HCT116 (cell line): ENCODE results near the gene GLRX. TPM values are rescaled to one million over a fixed set of nuclear protein-coding genes. Genes with fewer than 3 reads are reported as not detected.

Experiments
- ATAC-seq: fragments of 200-7000 bp; cut with Tn5 transposase; 2 replicates; pipeline ENCODE4 v1.9.1; 2020; ENCODE audit warnings: mild to moderate bottlenecking, moderate library complexity
- BruUV-seq: library from RNA; stranded (reverse); fragments of 400-500 nt; replicated peaks from 2 replicates; lab custom pipeline; 2021; lab: Mats Ljungman, UMichigan
- CTCF ChIA-PET: fragments of 300-600 bp; sonication (Branson Sonifier 250); formaldehyde crosslinking; loops from one replicate; lab custom pipeline; 2021; ENCODE audit warnings: antibody characterized with exemption; lab: Charles Lee
- POLR2A ChIA-PET: fragments of 300-600, 350-600 bp; sonication (Branson Sonifier 250); formaldehyde crosslinking; loops from one replicate; lab custom pipeline; 2021; ENCODE audit warnings: antibody characterized with exemption; lab: Charles Lee
- RAD21 ChIA-PET, 2 experiments: fragments of 300-600 bp; sonication (Branson Sonifier 250); formaldehyde crosslinking; loops; one replicate each; lab custom pipeline; 2023; ENCODE audit warnings: low total read pairs in 2 of 2; ENCODE audit not compliant: uncharacterized antibody in 2 of 2, unreplicated experiment in 2 of 2, low non-redundant PET in 1 of 2; lab: Charles Lee
- DNase-seq: peaks from one replicate; pipeline ENCODE4 v3.0.0-alpha.2; 2010; ENCODE audit warnings: low read depth, low spot score
- H2AFZ ChIP-seq: fragments of 200-600 bp; shearing (Covaris generic), sonication (generic); 2 replicates; pipeline ENCODE4 v1.6.1; 2017; ENCODE audit warnings: low read depth, mixed run types, mixed read lengths, antibody characterized with exemption, low read length; ENCODE audit not compliant: poor library complexity, severe bottlenecking
- H3K27ac ChIP-seq: 2 replicates; pipeline ENCODE4 v1.5.1; 2012; ENCODE audit warnings: low read depth, low read length
- H3K27me3 ChIP-seq: fragments of 200-600 bp; sonication (generic); 2 replicates; pipeline ENCODE4 v1.6.1; 2016; ENCODE audit warnings: mixed run types, low read length, mixed read lengths; ENCODE audit not compliant: insufficient read depth
- H3K36me3 ChIP-seq, 2 experiments: fragments of 200-500 bp in 1 of 2; fragments of 200-600 bp in 1 of 2; sonication (Bioruptor generic) in 1 of 2; sonication (generic) in 1 of 2; 2 replicates each; pipeline versions ENCODE4 v1.5.1 to v1.6.1; 2014 to 2016; ENCODE audit warnings: low read length in 2 of 2, inconsistent platforms in 1 of 2, mixed read lengths in 1 of 2, mixed run types in 1 of 2; ENCODE audit not compliant: insufficient read depth in 2 of 2, control insufficient read depth in 1 of 2
- H3K4me1 ChIP-seq, 2 experiments: fragments of 200-600 bp in 1 of 2; sonication (generic) in 1 of 2; 2 replicates each; pipeline versions ENCODE4 v1.5.1 to v1.6.1; 2012 to 2017; ENCODE audit warnings: low read length in 2 of 2, inconsistent platforms in 1 of 2, mild to moderate bottlenecking in 1 of 2, mixed read lengths in 1 of 2, mixed run types in 1 of 2, moderate library complexity in 1 of 2; ENCODE audit not compliant: insufficient read depth in 2 of 2, control insufficient read depth in 1 of 2
- H3K4me2 ChIP-seq: fragments of 200-600 bp; sonication (generic); 2 replicates; pipeline ENCODE4 v1.6.1; 2017; ENCODE audit warnings: mixed run types, low read length, mixed read lengths
- H3K4me3 ChIP-seq, 2 experiments: fragments of 200-600 bp in 1 of 2; sonication (generic) in 1 of 2; replicated peaks in 1 of 2; 2 replicates each; pipeline ENCODE4 v1.5.1; 2011 to 2016; ENCODE audit warnings: low read length in 2 of 2, control low read depth in 1 of 2, low read depth in 1 of 2, mild to moderate bottlenecking in 1 of 2, mixed read lengths in 1 of 2, mixed run types in 1 of 2
- H3K79me2 ChIP-seq: fragments of 200-600 bp; sonication (generic); 2 replicates; pipeline ENCODE4 v1.6.1; 2017; ENCODE audit warnings: mild to moderate bottlenecking, mixed run types, low read length, moderate library complexity, mixed read lengths; ENCODE audit not compliant: insufficient read depth
- H3K9ac ChIP-seq: fragments of 200-600 bp; sonication (generic); 2 replicates; pipeline ENCODE4 v1.6.1; 2016; ENCODE audit warnings: low read length, mixed read lengths
- H3K9me2 ChIP-seq: fragments of 200-600 bp; sonication (generic), shearing (Covaris generic); 2 replicates; pipeline ENCODE4 v1.6.1; 2017; ENCODE audit warnings: mixed run types, mild to moderate bottlenecking, moderate library complexity; ENCODE audit not compliant: insufficient read depth
- H3K9me3 ChIP-seq, 2 experiments: fragments of 200-500 bp in 1 of 2; fragments of 200-600 bp in 1 of 2; sonication (Bioruptor generic) in 1 of 2; sonication (generic) in 1 of 2; 2 replicates each; pipeline ENCODE4 v1.6.1; 2014 to 2017; ENCODE audit warnings: low read length in 2 of 2, mixed read lengths in 2 of 2, inconsistent platforms in 1 of 2, low read depth in 1 of 2, mild to moderate bottlenecking in 1 of 2, mixed run types in 1 of 2, moderate library complexity in 1 of 2; ENCODE audit not compliant: control insufficient read depth in 1 of 2, insufficient read depth in 1 of 2
- H4K20me1 ChIP-seq: fragments of 200-600 bp; sonication (generic), shearing (Covaris generic); 2 replicates; pipeline ENCODE4 v1.6.1; 2017; ENCODE audit warnings: mixed run types, mild to moderate bottlenecking, moderate library complexity; ENCODE audit not compliant: insufficient read depth
- ATF3 ChIP-seq: IDR thresholded peaks from 2 replicates; pipeline ENCODE4 v1.6.1; 2012
- CBX3 ChIP-seq: IDR thresholded peaks from 2 replicates; pipeline ENCODE4 v1.6.1; 2012; ENCODE audit warnings: low read depth
- EZH2 ChIP-seq: fragments of 200-600 bp; sonication (generic); IDR thresholded peaks from 2 replicates; pipeline ENCODE4 v1.6.1; 2017; ENCODE audit warnings: antibody characterized with exemption, mixed run types
- MAX ChIP-seq: IDR thresholded peaks from 2 replicates; pipeline ENCODE4 v1.6.1; 2012
- RAD21 ChIP-seq: IDR thresholded peaks from 2 replicates; pipeline ENCODE4 v1.6.1; 2012; ENCODE audit warnings: low read depth, mild to moderate bottlenecking
- SIN3A ChIP-seq: IDR thresholded peaks from 2 replicates; pipeline ENCODE4 v1.6.1; 2012; ENCODE audit warnings: low read depth
- SP1 ChIP-seq: IDR thresholded peaks from 2 replicates; pipeline ENCODE4 v1.6.1; 2012; ENCODE audit warnings: low read depth
- TCF7L2 ChIP-seq: IDR thresholded peaks from 2 replicates; pipeline ENCODE4 v1.7.0; 2011; ENCODE audit warnings: borderline replicate concordance, inconsistent platforms; ENCODE audit not compliant: insufficient read depth, insufficient read length; ENCODE audit errors: extremely low read depth
- ZNF274 ChIP-seq: fragments of 200-500 bp; sonication (Bioruptor generic); IDR thresholded peaks from 2 replicates; pipeline ENCODE4 v1.6.1; 2014; ENCODE audit warnings: mild to moderate bottlenecking, low read depth, low read length, inconsistent platforms
- intact Hi-C: fragments of 100-400 bp; cut with micrococcal nuclease; formaldehyde crosslinking; loops from 2 replicates; pipeline ENCODE4 v1.10.0; 2022
- total RNA-seq: library from RNA; stranded (reverse); gene quantifications from one replicate; pipeline ENCODE4 v1.2.1, GENCODE V29; 2021; ENCODE audit not compliant: unreplicated experiment
- TF ChIP-seq, protein P1 (sequence below): IDR thresholded peaks from 2 replicates; pipeline ENCODE4 v1.6.1; 2011; ENCODE audit warnings: mild to moderate bottlenecking, low read length, moderate library complexity; ENCODE audit not compliant: insufficient replicate concordance; ENCODE audit errors: extremely low read depth

The GLRX gene
- total RNA-seq, 1 experiment from 2014 or later, result 29.3 TPM

DNA sequence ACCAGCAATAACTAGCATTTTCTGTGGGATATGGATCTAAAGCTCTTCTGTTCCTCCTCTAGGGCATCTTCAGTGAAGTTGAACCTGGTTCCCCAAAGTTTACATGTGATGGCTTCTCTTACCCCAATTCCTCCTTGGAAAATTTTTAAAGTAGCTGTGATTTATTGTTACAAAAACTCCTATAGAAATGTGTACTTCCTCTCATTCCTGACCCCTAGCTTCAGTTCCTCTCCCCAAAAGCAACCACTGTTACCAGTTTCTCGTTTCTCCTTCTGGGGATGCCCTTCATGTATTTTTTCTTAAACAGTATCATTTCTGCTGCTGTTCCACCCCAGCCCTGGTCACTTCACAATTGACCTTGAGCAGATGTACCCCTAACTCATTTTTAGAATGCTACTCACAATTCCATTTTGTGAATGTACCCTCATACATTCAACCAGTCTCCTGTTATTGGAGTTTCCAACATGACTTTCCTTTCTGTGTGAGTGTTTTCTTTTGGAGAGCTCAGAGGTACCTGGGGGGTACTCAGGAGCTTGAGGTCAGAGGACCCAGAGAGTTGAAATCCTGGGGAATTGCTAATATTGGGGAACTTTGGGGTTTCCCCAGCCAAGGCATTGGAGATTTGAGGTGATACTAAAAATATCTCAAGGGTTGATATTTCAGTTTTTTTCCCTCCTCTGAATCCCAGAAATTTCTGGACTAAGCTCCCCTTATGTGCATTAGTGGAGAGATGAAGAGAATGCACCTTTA lies 18.6 kb upstream of the GLRX start:
- DNase-seq (no peak), ATAC-seq (no peak)
- no peaks in the 10 kb centered on the region for H3K27me3 ChIP-seq
- H3K4me1 ChIP-seq, result 0 out of 4 replicates have a peak, but pooled peaks cover 0 to 5% of the 10 kb centered on the region in 2 experiments
- no peaks in the 10 kb centered on the region for H3K79me2 ChIP-seq
- no peaks in the 10 kb centered on the region for H3K9me3 ChIP-seq
- ChIA-PET POLR2A (no interaction called here), CTCF (interaction anchor here (0.9 kb wide), 1 partner anchor 60 kb away, joined by 6 read pairs; no protein-coding TSS in a partner anchor), RAD21 (no interaction called here)
- BruUV-seq, result no TSS peak
- no peak for TF ChIP-seq RAD21
- TF ChIP-seq CBX3, result no peak
- no peak for TF ChIP-seq ZNF274
- TF ChIP-seq SP1, result no peak
- TF ChIP-seq TCF7L2, result no peak
- TF ChIP-seq SIN3A, result no peak
- TF ChIP-seq EZH2, result no peak
- no peak for TF ChIP-seq MAX
- TF ChIP-seq, protein P1, sequence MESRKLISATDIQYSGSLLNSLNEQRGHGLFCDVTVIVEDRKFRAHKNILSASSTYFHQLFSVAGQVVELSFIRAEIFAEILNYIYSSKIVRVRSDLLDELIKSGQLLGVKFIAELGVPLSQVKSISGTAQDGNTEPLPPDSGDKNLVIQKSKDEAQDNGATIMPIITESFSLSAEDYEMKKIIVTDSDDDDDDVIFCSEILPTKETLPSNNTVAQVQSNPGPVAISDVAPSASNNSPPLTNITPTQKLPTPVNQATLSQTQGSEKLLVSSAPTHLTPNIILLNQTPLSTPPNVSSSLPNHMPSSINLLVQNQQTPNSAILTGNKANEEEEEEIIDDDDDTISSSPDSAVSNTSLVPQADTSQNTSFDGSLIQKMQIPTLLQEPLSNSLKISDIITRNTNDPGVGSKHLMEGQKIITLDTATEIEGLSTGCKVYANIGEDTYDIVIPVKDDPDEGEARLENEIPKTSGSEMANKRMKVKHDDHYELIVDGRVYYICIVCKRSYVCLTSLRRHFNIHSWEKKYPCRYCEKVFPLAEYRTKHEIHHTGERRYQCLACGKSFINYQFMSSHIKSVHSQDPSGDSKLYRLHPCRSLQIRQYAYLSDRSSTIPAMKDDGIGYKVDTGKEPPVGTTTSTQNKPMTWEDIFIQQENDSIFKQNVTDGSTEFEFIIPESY, result no peak
- TF ChIP-seq ATF3, result no peak
- no peak overlapping the region for H3K4me3 ChIP-seq
- no peaks in the 10 kb centered on the region for H4K20me1 ChIP-seq
- H3K36me3 ChIP-seq, result no peaks in the 10 kb centered on the region
- H3K9me2 ChIP-seq, result no peaks in the 10 kb centered on the region
- H2AFZ ChIP-seq, result no peak overlapping the region
- no peak overlapping the region for H3K4me2 ChIP-seq
- H3K27ac ChIP-seq, result no peak overlapping the region
- no peak overlapping the region for H3K9ac ChIP-seq
- intact Hi-C loops, result loop anchor here (10.0 kb wide), 1 partner anchor 556 kb away; the partner anchor contains the start of gene MCTP1
